ENCODE results near the gene SCGB1C1. TPM values are rescaled to one million over a fixed set of nuclear protein-coding genes. Genes with fewer than 3 reads are reported as not detected.

SCGB1C1 gene
- total and polyA plus RNA-seq, 2 of the 8 experiments (the other 6 are each of a cell fraction or from before 2014, with no cell fraction given) = not detected

- Histone ChIP-seq H3K79me1 (ENCODE audit: low read depth, low read length) (peaks cover 11% of the 10 kb centered on the region), H3K4ac (replicated peaks; ENCODE audit: insufficient read length, low read depth, low read length) (no peak overlapping the region), H3K4me1 (replicated peaks in 1 of 4; ENCODE audit: control insufficient read depth in 3 of 4, insufficient read depth in 4 of 4, low read length in 3 of 4) (peaks cover 0 to 23% (median 9%) of the 10 kb centered on the region in 4 experiments; a peak in 5 of 7 replicates), H3K4me3 (ENCODE audit: extremely low read depth in 1 of 4, insufficient read depth in 2 of 4, low read depth in 3 of 4, low read length in 4 of 4) (peak overlapping the region; percentile 85 to 89 (median 87)), H3K23ac (ENCODE audit: insufficient read length) (no peak overlapping the region), H4K5ac (ENCODE audit: insufficient read length, low read depth, low read length) (no peak overlapping the region), H2BK120ac (replicated peaks; ENCODE audit: low read depth, low read length) (no peak overlapping the region), H2AK5ac (ENCODE audit: low read depth, low read length) (0 out of 2 replicates have a peak overlapping the region, but pooled peaks have one; percentile 24), H3K36me3 (ENCODE audit: control insufficient read depth in 2 of 4, insufficient read depth in 4 of 4, low read length in 3 of 4) (peaks cover 32 to 53% (median 41%) of the 10 kb centered on the region in 4 experiments), H2AFZ (ENCODE audit: low read length) (no peak overlapping the region), H2BK20ac (ENCODE audit: low read length) (no peak overlapping the region), H3K18ac (ENCODE audit: extremely low read depth, low read length) (no peak overlapping the region), H4K20me1 (replicated peaks in 1 of 2; ENCODE audit: control insufficient read depth in 1 of 2, insufficient read depth in 2 of 2, low read length in 2 of 2) (peaks cover 0 to 25% of the 10 kb centered on the region in 2 experiments), H3K14ac (ENCODE audit: insufficient read length) (no peak overlapping the region), H4K91ac (replicated peaks; ENCODE audit: insufficient read length, low read length) (no peak overlapping the region), H3K56ac (replicated peaks; ENCODE audit: insufficient read length, low read depth, low read length) (no peak overlapping the region), H3K4me2 (ENCODE audit: insufficient read depth in 1 of 2, low read depth in 2 of 2, low read length in 2 of 2) (peak overlapping the region; percentile 97 to 100), H3K9me3 (ENCODE audit: insufficient read depth in 2 of 2, low read depth in 1 of 2, low read length in 1 of 2) (no peaks in the 10 kb centered on the region), H2BK12ac (ENCODE audit: low read depth, low read length) (no peak overlapping the region), H3K9ac (replicated peaks in 1 of 4; ENCODE audit: extremely low read depth in 1 of 4, low read depth in 3 of 4, low read length in 3 of 4) (peak overlapping the region; percentile 31 to 69 (median 58); a peak in 6 of 7 replicates), H3K27ac (ENCODE audit: low read depth, low read length) (no peak overlapping the region), H3K79me2 (ENCODE audit: control insufficient read depth in 1 of 2, insufficient read depth in 2 of 2, low read length in 2 of 2) (peaks cover 0 to 31% of the 10 kb centered on the region in 2 experiments; a peak in 3 of 4 replicates), H4K8ac (ENCODE audit: extremely low read depth, insufficient read depth, low read length) (no peak overlapping the region; the same call in 1 of the 2 replicates), H2BK5ac (ENCODE audit: low read depth, low read length) (no peak overlapping the region), H3K23me2 (ENCODE audit: low read depth, low read length) (peaks cover 22% of the 10 kb centered on the region), H2BK15ac (ENCODE audit: low read length) (no peak overlapping the region), H3K27me3 (replicated peaks in 1 of 4; ENCODE audit: control insufficient read depth in 3 of 4, extremely low read depth in 1 of 4, insufficient read depth in 3 of 4, low read length in 3 of 4) (no peaks in the 10 kb centered on the region)
- ChIA-PET POLR2A (ENCODE audit: partially characterized antibody) (interaction anchor here (1.2 to 2.3 kb wide), 6 partner anchors 9 to 146 kb away, joined by 3 to 9 read pairs (median 4); no protein-coding TSS in a partner anchor), CTCF (ENCODE audit: partially characterized antibody) (interaction anchor here (0.6 to 1.3 kb wide), 4 partner anchors 37 to 277 kb away, joined by 3 read pairs; partner anchors contain the start of gene B4GALNT4)
- no peak for DNase-seq (ENCODE audit: low read depth in 1 of 2, low spot score in 2 of 2)
- no peak for FAIRE-seq
- WGBS, 2 experiments (ENCODE audit: extremely low coverage in 1 of 2, insufficient coverage in 1 of 2, insufficient read length in 1 of 2, insufficient replicate concordance in 2 of 2, low coverage in 1 of 2, low lambda C conversion rate in 2 of 2, missing lambda C conversion rate in 1 of 2) = 79% methylated on average over 24 of the region's 29 CpGs; no CpG with 5 or more reads in 1 of the 2 experiments
- TF ChIP-seq CHD1 (IDR thresholded peaks at IDR 0.05; ENCODE audit: low read depth, low read length) (no peak), RAD21 (IDR thresholded peaks at IDR 0.05 in 1 of 2, conservative IDR thresholded peaks at IDR 0.05 in 1 of 2; ENCODE audit: low read depth in 2 of 2, low read length in 2 of 2) (no peak), MAFK (IDR thresholded peaks at IDR 0.05; ENCODE audit: low read depth, low read length) (no peak), ATF2 (IDR thresholded peaks at IDR 0.05; ENCODE audit: low read length) (no peak), TEAD4 (IDR thresholded peaks at IDR 0.05; ENCODE audit: low read depth, low read length) (no peak)
- TF ChIP-seq, protein P1, sequence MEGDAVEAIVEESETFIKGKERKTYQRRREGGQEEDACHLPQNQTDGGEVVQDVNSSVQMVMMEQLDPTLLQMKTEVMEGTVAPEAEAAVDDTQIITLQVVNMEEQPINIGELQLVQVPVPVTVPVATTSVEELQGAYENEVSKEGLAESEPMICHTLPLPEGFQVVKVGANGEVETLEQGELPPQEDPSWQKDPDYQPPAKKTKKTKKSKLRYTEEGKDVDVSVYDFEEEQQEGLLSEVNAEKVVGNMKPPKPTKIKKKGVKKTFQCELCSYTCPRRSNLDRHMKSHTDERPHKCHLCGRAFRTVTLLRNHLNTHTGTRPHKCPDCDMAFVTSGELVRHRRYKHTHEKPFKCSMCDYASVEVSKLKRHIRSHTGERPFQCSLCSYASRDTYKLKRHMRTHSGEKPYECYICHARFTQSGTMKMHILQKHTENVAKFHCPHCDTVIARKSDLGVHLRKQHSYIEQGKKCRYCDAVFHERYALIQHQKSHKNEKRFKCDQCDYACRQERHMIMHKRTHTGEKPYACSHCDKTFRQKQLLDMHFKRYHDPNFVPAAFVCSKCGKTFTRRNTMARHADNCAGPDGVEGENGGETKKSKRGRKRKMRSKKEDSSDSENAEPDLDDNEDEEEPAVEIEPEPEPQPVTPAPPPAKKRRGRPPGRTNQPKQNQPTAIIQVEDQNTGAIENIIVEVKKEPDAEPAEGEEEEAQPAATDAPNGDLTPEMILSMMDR (IDR thresholded peaks at IDR 0.05; ENCODE audit: control extremely low read depth in 1 of 3, insufficient read depth in 1 of 3, low read depth in 1 of 3, low read length in 3 of 3) = no peak
Measured at GRCh38 chr11:209275-210121, 16.6 kb downstream of the SCGB1C1 start.

All from H1 (cell line).